Measurements from ENCODE around the gene SEMA6D. TPM values are rescaled to one million over a fixed set of nuclear protein-coding genes. Genes with fewer than 3 reads are reported as not detected.

The SEMA6D gene
- total and polyA plus RNA-seq, 5 donors: 6.5 to 28.3 (median 20.7) TPM

DNA sequence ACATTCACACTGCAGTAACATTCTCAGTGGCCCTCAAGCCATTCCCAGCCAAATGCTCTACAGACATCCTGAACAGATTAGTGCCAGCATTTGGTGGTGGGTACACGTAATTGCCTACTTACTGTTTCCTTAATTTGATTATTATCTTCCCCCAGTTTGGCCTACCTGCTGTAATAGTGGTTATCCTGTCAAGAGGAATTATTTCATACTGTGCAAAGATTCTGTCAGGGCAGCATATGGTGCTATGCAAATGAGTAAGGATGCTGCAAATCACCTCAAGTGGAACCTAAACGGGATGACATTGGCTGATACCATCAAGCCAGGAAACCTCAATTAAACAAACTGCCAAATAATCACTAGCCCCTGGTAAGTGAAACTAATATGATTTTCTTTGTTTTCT, 88.7 kb downstream of the SEMA6D start:
- Histone ChIP-seq H3K27me3 (ENCODE audit: control insufficient read depth, insufficient read depth) (no peaks in the 10 kb centered on the region), H3K9me3 (ENCODE audit: control insufficient read depth, low read length) (no peaks in the 10 kb centered on the region), H3K27ac (ENCODE audit: low read length) (no peak overlapping the region), H3K4me3 (ENCODE audit: low read length) (no peak overlapping the region), H3K4me1 (ENCODE audit: control insufficient read depth, insufficient read depth, low read length) (no peaks in the 10 kb centered on the region)
- intact Hi-C loops (cut with DNase I): no loop called here
- WGBS: 65% methylated on average over 2 of the region's 2 CpGs
- ATAC-seq: no peak
- no peak for DNase-seq

DNA sequence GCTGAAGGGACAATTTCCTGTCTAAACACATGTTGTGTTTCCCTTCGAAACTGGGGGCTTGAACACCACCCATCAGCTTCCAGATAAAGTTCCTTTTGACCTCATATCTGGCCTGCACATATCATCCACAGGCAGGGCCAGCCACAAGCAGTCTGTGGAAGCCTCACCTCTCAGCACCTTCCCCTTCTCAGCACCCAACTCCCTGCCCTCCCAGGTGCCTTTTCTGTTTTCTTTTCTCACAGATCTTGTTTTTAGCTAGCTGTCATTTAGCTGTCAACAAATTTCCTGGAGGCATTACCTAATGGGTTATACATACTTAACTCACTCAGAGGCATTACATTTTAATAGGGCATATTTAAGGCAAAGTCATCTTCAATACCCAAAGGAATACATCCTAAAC, 93.9 kb downstream of the SEMA6D start:
- H3K27ac ChIP-seq (ENCODE audit: low read length): no peak overlapping the region
- no peak for DNase-seq
- WGBS: 21% methylated on average over 1 of the region's 1 CpG
- no peak for ATAC-seq
- intact Hi-C loops (cut with DNase I): no loop called here
- no peak overlapping the region for H3K4me3 ChIP-seq (ENCODE audit: low read length)
- no peaks in the 10 kb centered on the region for H3K27me3 ChIP-seq (ENCODE audit: control insufficient read depth, insufficient read depth)
- H3K4me1 ChIP-seq (ENCODE audit: control insufficient read depth, insufficient read depth, low read length): no peaks in the 10 kb centered on the region
- H3K9me3 ChIP-seq (ENCODE audit: control insufficient read depth, low read length): no peaks in the 10 kb centered on the region

DNA sequence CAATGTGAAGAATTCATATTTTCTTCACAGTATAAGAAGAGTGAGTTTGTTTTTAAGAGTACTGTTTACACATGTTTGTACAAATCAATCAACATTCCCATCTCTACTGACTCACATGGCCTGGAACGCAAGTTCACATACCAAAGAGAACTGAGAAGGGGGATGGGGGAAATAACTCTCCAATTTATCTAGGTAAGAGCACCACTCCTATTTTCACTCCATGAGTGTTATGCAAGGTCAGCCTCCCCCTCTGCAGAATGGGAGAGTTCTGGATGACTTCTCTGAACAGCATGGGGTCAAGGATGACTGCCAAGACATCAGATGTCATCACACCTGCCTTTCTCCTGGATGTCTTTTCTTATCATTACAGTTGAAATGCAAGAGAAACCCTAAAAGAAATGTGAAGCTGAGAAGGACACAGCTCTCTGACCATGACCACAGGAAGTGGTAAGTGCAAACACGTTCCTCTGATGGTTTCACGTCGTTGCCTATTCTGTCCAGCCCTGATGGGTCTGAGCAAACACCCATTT, 95.2 kb downstream of the SEMA6D start:
- ATAC-seq (no peak), DNase-seq (no peak)
- Histone ChIP-seq H3K4me1 (ENCODE audit: control insufficient read depth, insufficient read depth, low read length) (no peaks in the 10 kb centered on the region), H3K27me3 (ENCODE audit: control insufficient read depth, insufficient read depth) (no peaks in the 10 kb centered on the region), H3K9me3 (ENCODE audit: control insufficient read depth, low read length) (no peaks in the 10 kb centered on the region), H3K4me3 (ENCODE audit: low read length) (no peak overlapping the region), H3K27ac (ENCODE audit: low read length) (no peak overlapping the region)
- 87% methylated on average over 4 of the region's 4 CpGs for WGBS
- intact Hi-C loops (cut with DNase I): no loop called here

DNA sequence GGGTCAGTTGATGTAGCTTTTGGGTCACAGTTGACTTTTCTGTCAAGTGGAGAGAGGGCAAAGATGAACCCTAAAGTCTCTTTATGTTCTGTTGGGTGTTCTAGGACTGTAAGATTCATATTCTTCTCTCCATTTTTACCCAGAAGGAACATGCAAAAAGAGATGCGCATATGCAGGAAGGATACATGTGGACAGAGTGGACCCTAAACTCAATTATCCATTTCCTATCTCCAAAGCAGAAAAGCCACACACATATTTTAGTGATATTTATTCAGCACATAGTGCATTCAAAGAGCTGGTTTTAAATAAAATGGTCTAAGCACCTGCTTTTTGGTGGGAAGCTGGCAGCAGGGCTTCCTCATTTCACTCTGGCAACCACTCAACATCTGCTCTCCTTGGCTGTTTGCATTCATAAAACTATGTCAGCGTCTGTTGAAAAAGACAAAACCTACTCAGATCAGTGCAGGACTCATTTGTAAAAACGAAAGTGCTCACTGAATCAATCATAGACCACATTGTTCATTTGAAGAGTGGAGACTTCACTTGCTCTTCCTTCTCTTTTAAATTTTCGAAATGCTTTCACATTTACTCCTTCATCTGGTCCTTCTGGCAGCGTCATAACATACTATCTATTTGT, 96.6 kb downstream of the SEMA6D start:
- Histone ChIP-seq H3K9me3 (ENCODE audit: control insufficient read depth, low read length) (no peaks in the 10 kb centered on the region), H3K27me3 (ENCODE audit: control insufficient read depth, insufficient read depth) (no peaks in the 10 kb centered on the region), H3K4me1 (ENCODE audit: control insufficient read depth, insufficient read depth, low read length) (no peaks in the 10 kb centered on the region), H3K4me3 (ENCODE audit: low read length) (no peak overlapping the region), H3K27ac (ENCODE audit: low read length) (no peak overlapping the region)
- WGBS: 80% methylated on average over 5 of the region's 5 CpGs
- intact Hi-C loops (cut with DNase I): no loop called here
- no peak for DNase-seq
- ATAC-seq: no peak

DNA sequence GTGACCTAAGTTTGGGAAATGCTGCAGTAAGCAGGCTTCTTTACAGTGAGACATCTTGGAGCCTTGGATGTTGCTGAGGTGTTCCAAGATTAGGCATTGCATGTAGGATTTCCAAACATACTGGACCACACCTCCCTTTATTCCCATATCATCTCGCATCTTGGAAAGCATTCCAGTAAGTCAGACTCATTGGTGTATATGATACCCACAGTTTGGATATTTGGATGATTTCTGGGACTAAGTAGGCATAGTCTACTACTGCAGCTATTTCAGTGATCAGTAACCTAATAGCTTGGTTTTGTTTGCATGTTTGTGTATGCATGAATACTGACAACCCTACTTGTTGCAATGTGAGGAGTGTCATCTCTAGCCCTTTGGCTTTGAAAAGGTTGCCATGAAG, 97.3 kb downstream of the SEMA6D start:
- Histone ChIP-seq H3K4me3 (ENCODE audit: low read length) (no peak overlapping the region), H3K27ac (ENCODE audit: low read length) (no peak overlapping the region), H3K9me3 (ENCODE audit: control insufficient read depth, low read length) (no peaks in the 10 kb centered on the region), H3K4me1 (ENCODE audit: control insufficient read depth, insufficient read depth, low read length) (no peaks in the 10 kb centered on the region), H3K27me3 (ENCODE audit: control insufficient read depth, insufficient read depth) (no peaks in the 10 kb centered on the region)
- DNase-seq (no peak), ATAC-seq (no peak)
- 80% methylated on average over 1 of the region's 1 CpG for WGBS
- intact Hi-C loops (cut with DNase I): no loop called here

DNA sequence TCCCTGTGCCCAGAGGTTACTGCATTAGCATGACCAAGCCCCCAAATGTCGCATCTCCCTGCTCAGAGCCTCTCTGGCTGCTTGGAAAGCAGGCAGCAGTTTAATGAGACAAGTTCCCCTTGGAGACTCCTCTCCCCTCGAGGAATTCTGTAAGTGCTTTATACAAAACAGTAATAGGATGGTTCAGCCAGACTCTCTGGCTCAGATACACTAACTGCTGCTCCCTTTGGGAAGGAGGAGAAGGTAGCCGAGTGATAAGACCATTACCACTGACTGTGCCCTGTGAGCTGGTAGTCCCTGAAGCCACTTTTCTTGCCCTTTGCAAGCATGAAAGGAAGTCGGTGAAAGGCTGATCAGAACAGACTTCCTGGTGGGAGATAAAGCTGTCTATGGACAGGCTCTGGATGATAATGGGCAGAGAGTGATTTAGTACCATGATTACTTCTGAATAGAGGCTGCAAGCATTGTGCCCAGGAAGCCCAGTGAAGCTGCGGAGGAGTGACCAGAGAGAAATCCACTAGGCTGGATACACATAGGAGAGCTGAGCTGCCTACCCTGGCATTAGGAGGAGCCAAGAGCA, 100.8 kb downstream of the SEMA6D start:
- Histone ChIP-seq H3K27me3 (ENCODE audit: control insufficient read depth, insufficient read depth) (no peaks in the 10 kb centered on the region), H3K4me3 (ENCODE audit: low read length) (no peak overlapping the region), H3K4me1 (ENCODE audit: control insufficient read depth, insufficient read depth, low read length) (no peaks in the 10 kb centered on the region), H3K9me3 (ENCODE audit: control insufficient read depth, low read length) (no peaks in the 10 kb centered on the region), H3K27ac (ENCODE audit: low read length) (no peak overlapping the region)
- WGBS: 64% methylated on average over 5 of the region's 5 CpGs
- ATAC-seq (no peak), DNase-seq (no peak)
- intact Hi-C loops (cut with DNase I): no loop called here

DNA sequence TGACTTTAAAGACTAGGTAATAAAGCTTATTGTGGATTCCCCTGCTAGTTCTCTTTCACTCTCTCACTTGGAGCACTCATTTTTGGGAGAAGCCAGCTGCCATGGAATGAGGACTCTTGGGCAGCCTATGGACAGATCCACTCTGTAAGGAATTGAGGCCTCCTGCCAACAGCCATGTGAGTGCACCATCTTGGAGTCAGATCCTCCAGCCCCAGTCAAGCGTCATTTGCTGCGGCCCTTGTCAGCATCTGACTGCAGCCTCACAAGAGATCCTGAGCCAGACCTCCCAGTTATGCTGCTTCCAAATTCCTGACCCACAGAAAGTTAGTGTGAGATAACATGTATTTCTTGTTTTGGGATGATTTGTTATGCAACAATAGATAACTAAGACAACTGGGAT, 101.9 kb downstream of the SEMA6D start:
- ATAC-seq (peak in 1 of 2 donors; percentile 53), DNase-seq (peak in 2 of 3 donors; percentile 46 to 67)
- Histone ChIP-seq H3K4me3 (ENCODE audit: low read length) (no peak overlapping the region), H3K4me1 (ENCODE audit: control insufficient read depth, insufficient read depth, low read length) (no peaks in the 10 kb centered on the region), H3K27me3 (ENCODE audit: control insufficient read depth, insufficient read depth) (no peaks in the 10 kb centered on the region), H3K9me3 (ENCODE audit: control insufficient read depth, low read length) (no peaks in the 10 kb centered on the region), H3K27ac (ENCODE audit: low read length) (no peak overlapping the region)
- intact Hi-C loops (cut with DNase I): no loop called here
- WGBS: 64% methylated on average over 2 of the region's 2 CpGs

DNA sequence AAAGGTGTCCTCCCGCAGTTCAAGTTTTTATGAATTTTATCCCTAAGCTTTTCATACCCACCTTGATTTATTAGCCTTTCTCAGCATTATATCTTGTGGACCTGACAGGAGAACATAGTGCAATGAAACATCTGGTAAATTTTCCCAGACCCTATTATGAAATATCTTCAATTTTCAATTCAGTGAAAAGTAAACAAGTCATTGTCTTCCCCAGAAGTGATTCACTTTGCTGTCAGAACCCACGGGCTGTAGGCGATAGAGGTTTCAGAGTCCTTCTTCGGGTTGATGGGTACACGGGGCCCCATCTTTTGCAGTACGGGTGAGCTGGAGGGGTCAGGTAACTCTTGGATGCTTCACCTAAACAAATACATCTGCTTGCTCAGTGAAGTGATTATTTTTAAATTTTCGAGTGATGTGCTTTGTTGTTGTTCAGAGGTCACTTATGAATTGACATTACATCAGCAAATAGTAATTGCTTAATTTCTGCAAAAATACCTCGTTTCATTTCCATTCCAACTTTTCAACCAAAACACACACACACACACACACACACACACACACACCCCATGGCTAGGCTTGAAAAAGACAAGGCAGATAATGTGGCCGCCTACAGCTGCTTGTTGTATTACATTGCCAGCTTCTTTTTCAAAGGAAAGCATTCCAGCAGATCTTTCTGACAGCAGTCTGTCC, 102.9 kb downstream of the SEMA6D start:
- ATAC-seq: peak in 1 of 2 donors; percentile 41
- no peak overlapping the region for H3K27ac ChIP-seq (ENCODE audit: low read length)
- 56% methylated on average over 9 of the region's 9 CpGs for WGBS

DNA sequence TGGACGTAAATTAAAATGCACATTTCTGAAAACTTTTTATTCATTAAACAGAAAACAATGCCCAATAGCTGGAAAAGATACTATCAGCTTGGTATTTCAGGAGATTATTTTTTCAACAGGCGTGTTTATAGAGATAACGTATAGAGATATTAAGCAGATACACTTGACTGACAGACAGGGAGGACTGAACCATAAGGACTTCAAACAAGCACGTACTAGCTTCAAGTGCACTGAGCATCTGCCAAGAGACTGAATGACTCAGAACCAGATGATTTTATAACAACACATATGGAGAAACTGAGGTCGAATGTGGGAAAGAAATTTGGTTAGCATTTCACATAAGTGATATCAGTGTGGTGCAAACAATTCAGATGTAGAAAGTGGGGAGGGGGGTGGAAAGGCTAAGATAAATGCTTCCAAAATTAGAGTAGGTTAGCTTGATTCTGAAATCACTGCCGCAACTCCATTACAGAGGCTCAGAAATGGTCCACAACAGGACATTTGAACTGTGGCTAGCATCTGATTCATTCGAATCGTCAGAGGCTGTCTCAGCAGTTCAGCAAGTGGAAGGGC, 103.5 kb downstream of the SEMA6D start:
- H3K27ac ChIP-seq (ENCODE audit: low read length): peak overlapping the region; percentile 42
- intact Hi-C loops (cut with DNase I): no loop called here
- no peaks in the 10 kb centered on the region for H3K4me1 ChIP-seq (ENCODE audit: control insufficient read depth, insufficient read depth, low read length)
- no peak overlapping the region for H3K4me3 ChIP-seq (ENCODE audit: low read length)
- 29% methylated on average over 8 of the region's 8 CpGs for WGBS
- ATAC-seq: peak; percentile 57 to 78
- no peaks in the 10 kb centered on the region for H3K9me3 ChIP-seq (ENCODE audit: control insufficient read depth, low read length)
- H3K27me3 ChIP-seq (ENCODE audit: control insufficient read depth, insufficient read depth): no peaks in the 10 kb centered on the region
- no peak for DNase-seq

More for the DNA sequence above, 102.9 kb downstream of the SEMA6D start:
- intact Hi-C loops (cut with DNase I): no loop called here
- Histone ChIP-seq H3K4me1 (ENCODE audit: control insufficient read depth, insufficient read depth, low read length) (no peaks in the 10 kb centered on the region), H3K27me3 (ENCODE audit: control insufficient read depth, insufficient read depth) (no peaks in the 10 kb centered on the region), H3K9me3 (ENCODE audit: control insufficient read depth, low read length) (no peaks in the 10 kb centered on the region), H3K4me3 (ENCODE audit: low read length) (no peak overlapping the region)
- peak in 1 of 3 donors; percentile 57 for DNase-seq

DNA sequence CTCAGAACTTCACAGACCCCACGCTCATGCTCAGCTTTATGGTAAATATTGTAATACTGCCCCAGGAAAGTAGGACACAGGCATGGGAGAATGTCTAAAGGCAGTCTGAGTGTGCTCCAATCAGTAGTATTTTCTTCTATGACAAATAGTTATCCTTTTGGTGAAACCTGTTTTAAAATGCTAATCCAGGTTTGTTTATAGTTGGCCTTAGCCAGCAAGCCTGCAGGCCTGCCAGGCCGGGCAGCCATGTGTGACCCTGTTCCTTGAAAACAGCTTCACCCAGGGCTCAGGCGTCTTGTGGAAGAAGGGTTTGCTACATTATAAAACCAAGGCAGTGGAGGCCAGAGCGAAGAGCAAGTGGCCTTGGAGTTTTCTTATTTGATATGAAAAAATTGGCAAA, 104.7 kb downstream of the SEMA6D start:
- no peak overlapping the region for H3K27ac ChIP-seq (ENCODE audit: low read length)
- DNase-seq: peak in 1 of 3 donors; percentile 28
- no peaks in the 10 kb centered on the region for H3K9me3 ChIP-seq (ENCODE audit: control insufficient read depth, low read length)
- intact Hi-C loops (cut with DNase I): no loop called here
- no peaks in the 10 kb centered on the region for H3K27me3 ChIP-seq (ENCODE audit: control insufficient read depth, insufficient read depth)
- ATAC-seq: no peak
- H3K4me3 ChIP-seq (ENCODE audit: low read length): no peak overlapping the region
- WGBS: 79% methylated on average over 4 of the region's 4 CpGs
- H3K4me1 ChIP-seq (ENCODE audit: control insufficient read depth, insufficient read depth, low read length): no peaks in the 10 kb centered on the region
